Natural killer cell treated with Interleukin-12 subunit alpha and Interleukin-12 subunit beta and Interleukin-15 and Interleukin-18, amount 100 ng/mL, for 72 hours (primary cell): ENCODE results near the gene AGPAT3. TPM values are rescaled to one million over a fixed set of nuclear protein-coding genes. Genes with fewer than 3 reads are reported as not detected.

Experiments used
- ATAC-seq, 2 donors: fragments of 150-1000 bp; cut with Tn5 transposase in 1 of 2; sonication (Bioruptor Pico), chemical (Tn5 transposase) in 1 of 2; 2 replicates each; pipeline ENCODE4 v1.10.0; 2021
- DNase-seq: peaks from one replicate; pipeline ENCODE4 v3.0.0; 2022; ENCODE audit warnings: low spot score
- H3K27ac Mint-ChIP-seq, 2 donors: 1 replicate in 1 of 2; 2 replicates in 1 of 2; pipeline ENCODE4 v1.8.0; 2022; ENCODE audit warnings: mixed read lengths in 2 of 2, mild to moderate bottlenecking in 1 of 2, moderate library complexity in 1 of 2
- H3K27me3 Mint-ChIP-seq, 2 donors: 1 replicate in 1 of 2; 2 replicates in 1 of 2; pipeline ENCODE4 v1.8.0; 2022; ENCODE audit warnings: mixed read lengths in 2 of 2
- H3K36me3 Mint-ChIP-seq: one replicate; pipeline ENCODE4 v1.8.0; 2022; ENCODE audit warnings: mixed read lengths
- H3K4me1 Mint-ChIP-seq, 2 donors: 1 replicate in 1 of 2; 2 replicates in 1 of 2; pipeline ENCODE4 v1.8.0; 2022; ENCODE audit warnings: low read depth in 2 of 2, mixed read lengths in 2 of 2, mild to moderate bottlenecking in 1 of 2
- H3K4me3 Mint-ChIP-seq: one replicate; pipeline ENCODE4 v1.8.0; 2022; ENCODE audit warnings: mixed read lengths
- H3K9me3 Mint-ChIP-seq: 2 replicates; pipeline ENCODE4 v1.8.0; 2022; ENCODE audit warnings: mixed read lengths
- total RNA-seq, 2 donors: library from RNA; stranded (reverse); gene quantifications; one replicate each; pipeline ENCODE4 v1.2.3, GENCODE V29; 2022

AGPAT3 gene
- total RNA-seq, 2 donors from 2014 or later: 66.8 to 115 TPM

- no peaks in the 10 kb centered on the region for H3K36me3 Mint-ChIP-seq
- no peak for DNase-seq
- peaks cover 8 to 11% of the 10 kb centered on the region in 2 donors for H3K4me1 Mint-ChIP-seq
- no peak for ATAC-seq
- H3K4me3 Mint-ChIP-seq: no peak overlapping the region
- no peak overlapping the region for H3K27ac Mint-ChIP-seq
- no peaks in the 10 kb centered on the region for H3K27me3 Mint-ChIP-seq
- no peaks in the 10 kb centered on the region for H3K9me3 Mint-ChIP-seq
Measured at GRCh38 chr21:43943512-43944077, 78.6 kb downstream of the AGPAT3 start.

- DNase-seq: no peak
- Mint-ChIP-seq H3K27ac (no peak overlapping the region), H3K4me1 (peaks cover 3 to 7% of the 10 kb centered on the region in 2 donors), H3K9me3 (no peaks in the 10 kb centered on the region), H3K36me3 (no peaks in the 10 kb centered on the region), H3K4me3 (no peak overlapping the region), H3K27me3 (no peaks in the 10 kb centered on the region)
- ATAC-seq: no peak
Measured at GRCh38 chr21:43944078-43944633, 79.1 kb downstream of the AGPAT3 start.

- ATAC-seq: no peak
- H3K27ac Mint-ChIP-seq: no peak overlapping the region
- no peaks in the 10 kb centered on the region for H3K27me3 Mint-ChIP-seq
Measured at GRCh38 chr21:43944757-43945156, 79.7 kb downstream of the AGPAT3 start.

GRCh38 chr21:43948740-43949498 is 83.9 kb downstream of the AGPAT3 start:
- H3K4me3 Mint-ChIP-seq: no peak overlapping the region
- H3K27ac Mint-ChIP-seq: no peak overlapping the region
- no peaks in the 10 kb centered on the region for H3K36me3 Mint-ChIP-seq

More at GRCh38 chr21:43944757-43945156, 79.7 kb downstream of the AGPAT3 start:
- peaks cover 0 to 10% of the 10 kb centered on the region in 2 donors for H3K4me1 Mint-ChIP-seq
- H3K9me3 Mint-ChIP-seq: no peaks in the 10 kb centered on the region
- no peak for DNase-seq
- no peak overlapping the region for H3K4me3 Mint-ChIP-seq
- no peaks in the 10 kb centered on the region for H3K36me3 Mint-ChIP-seq

GRCh38 chr21:43949499-43950208 is 84.6 kb downstream of the AGPAT3 start:
- H3K36me3 Mint-ChIP-seq: no peaks in the 10 kb centered on the region
- H3K27ac Mint-ChIP-seq: no peak overlapping the region
- DNase-seq (no peak), ATAC-seq (no peak)
- peaks cover 0 to 12% of the 10 kb centered on the region in 2 donors for H3K4me1 Mint-ChIP-seq
- H3K9me3 Mint-ChIP-seq: no peaks in the 10 kb centered on the region
- H3K4me3 Mint-ChIP-seq: no peak overlapping the region
- H3K27me3 Mint-ChIP-seq: no peaks in the 10 kb centered on the region

More at GRCh38 chr21:43948740-43949498, 83.9 kb downstream of the AGPAT3 start:
- H3K4me1 Mint-ChIP-seq: peaks cover 0 to 17% of the 10 kb centered on the region in 2 donors
- DNase-seq: no peak
- H3K9me3 Mint-ChIP-seq: no peaks in the 10 kb centered on the region
- ATAC-seq: no peak
- no peaks in the 10 kb centered on the region for H3K27me3 Mint-ChIP-seq

GRCh38 chr21:43950481-43950880 is 85.5 kb downstream of the AGPAT3 start:
- no peak for DNase-seq
- H3K27me3 Mint-ChIP-seq: no peaks in the 10 kb centered on the region
- no peak overlapping the region for H3K27ac Mint-ChIP-seq
- no peaks in the 10 kb centered on the region for H3K9me3 Mint-ChIP-seq
- no peaks in the 10 kb centered on the region for H3K36me3 Mint-ChIP-seq
- no peak for ATAC-seq
- H3K4me1 Mint-ChIP-seq: peaks cover 0 to 12% of the 10 kb centered on the region in 2 donors
- no peak overlapping the region for H3K4me3 Mint-ChIP-seq

GRCh38 chr21:43950936-43951335 is 85.9 kb downstream of the AGPAT3 start:
- no peak overlapping the region for H3K4me3 Mint-ChIP-seq
- H3K4me1 Mint-ChIP-seq: peaks cover 0 to 12% of the 10 kb centered on the region in 2 donors
- no peak for ATAC-seq
- no peaks in the 10 kb centered on the region for H3K9me3 Mint-ChIP-seq
- no peaks in the 10 kb centered on the region for H3K27me3 Mint-ChIP-seq
- DNase-seq: no peak
- no peak overlapping the region for H3K27ac Mint-ChIP-seq
- H3K36me3 Mint-ChIP-seq: no peaks in the 10 kb centered on the region

GRCh38 chr21:43951911-43952703 is 87.1 kb downstream of the AGPAT3 start:
- Mint-ChIP-seq H3K9me3 (no peaks in the 10 kb centered on the region), H3K36me3 (no peaks in the 10 kb centered on the region), H3K4me1 (peaks cover 0 to 16% of the 10 kb centered on the region in 2 donors), H3K4me3 (no peak overlapping the region), H3K27me3 (no peaks in the 10 kb centered on the region), H3K27ac (peak overlapping the region in 1 of 2 donors; percentile 63)
- no peak for DNase-seq
- no peak for ATAC-seq

GRCh38 chr21:43953021-43953420 is 88.0 kb downstream of the AGPAT3 start:
- Mint-ChIP-seq H3K4me1 (peaks cover 0 to 16% of the 10 kb centered on the region in 2 donors), H3K4me3 (no peak overlapping the region), H3K27ac (no peak overlapping the region), H3K9me3 (no peaks in the 10 kb centered on the region), H3K27me3 (no peaks in the 10 kb centered on the region), H3K36me3 (no peaks in the 10 kb centered on the region)
- no peak for DNase-seq
- no peak for ATAC-seq

GRCh38 chr21:43954042-43954441 is 89.0 kb downstream of the AGPAT3 start:
- Mint-ChIP-seq H3K36me3 (no peaks in the 10 kb centered on the region), H3K27ac (no peak overlapping the region), H3K4me1 (peaks cover 0 to 16% of the 10 kb centered on the region in 2 donors), H3K27me3 (no peaks in the 10 kb centered on the region), H3K9me3 (no peaks in the 10 kb centered on the region), H3K4me3 (no peak overlapping the region)
- no peak for DNase-seq
- no peak for ATAC-seq

GRCh38 chr21:43954896-43955295 is 89.9 kb downstream of the AGPAT3 start:
- Mint-ChIP-seq H3K36me3 (no peaks in the 10 kb centered on the region), H3K9me3 (no peaks in the 10 kb centered on the region), H3K4me3 (no peak overlapping the region), H3K4me1 (peaks cover 0 to 9% of the 10 kb centered on the region in 2 donors), H3K27ac (no peak overlapping the region), H3K27me3 (no peaks in the 10 kb centered on the region)
- ATAC-seq (no peak), DNase-seq (no peak)

- Mint-ChIP-seq H3K36me3 (peaks cover 1% of the 10 kb centered on the region), H3K9me3 (no peaks in the 10 kb centered on the region), H3K27ac (no peak overlapping the region)
Measured at GRCh38 chr21:43956019-43956669, 91.1 kb downstream of the AGPAT3 start.

GRCh38 chr21:43956670-43957035 is 91.6 kb downstream of the AGPAT3 start:
- H3K27ac Mint-ChIP-seq: no peak overlapping the region

More at GRCh38 chr21:43956019-43956669, 91.1 kb downstream of the AGPAT3 start:
- H3K4me1 Mint-ChIP-seq: peaks cover 0 to 6% of the 10 kb centered on the region in 2 donors
- no peaks in the 10 kb centered on the region for H3K27me3 Mint-ChIP-seq
- H3K4me3 Mint-ChIP-seq: no peak overlapping the region
- DNase-seq (no peak), ATAC-seq (no peak)

More at GRCh38 chr21:43956670-43957035, 91.6 kb downstream of the AGPAT3 start:
- Mint-ChIP-seq H3K36me3 (peaks cover 5% of the 10 kb centered on the region), H3K27me3 (no peaks in the 10 kb centered on the region), H3K9me3 (no peaks in the 10 kb centered on the region), H3K4me3 (no peak overlapping the region), H3K4me1 (peaks cover 0 to 5% of the 10 kb centered on the region in 2 donors)
- ATAC-seq: no peak
- DNase-seq: no peak
